Astrocyte (in vitro differentiated cells and primary cell): Measurements from ENCODE around the gene RPS6KB2. TPM values are rescaled to one million over a fixed set of nuclear protein-coding genes. Genes with fewer than 3 reads are reported as not detected.

Experiments
- DNase-seq: peaks from one replicate; pipeline ENCODE4 v3.0.0-alpha.2; 2010; ENCODE audit warnings: low read depth
- FAIRE-seq: peaks from 2 replicates; lab custom pipeline; 2011; peaks lifted over from hg19 to GRCh38; lab: Jason Lieb, UNC
- H2AFZ ChIP-seq: 2 replicates; pipeline ENCODE4 v1.6.0; 2012; ENCODE audit warnings: low read depth, low read length, inconsistent platforms
- H3K27ac ChIP-seq: 2 replicates; pipeline ENCODE4 v1.5.1; 2011; ENCODE audit warnings: low read depth, low read length, inconsistent platforms
- H3K27me3 ChIP-seq: 2 replicates; pipeline ENCODE4 v1.6.0; 2011; ENCODE audit warnings: low read length, inconsistent platforms; ENCODE audit not compliant: insufficient read depth
- H3K36me3 ChIP-seq: 2 replicates; pipeline ENCODE4 v1.5.1; 2011; ENCODE audit warnings: low read length, inconsistent platforms; ENCODE audit not compliant: insufficient read depth
- H3K4me1 ChIP-seq: 2 replicates; pipeline ENCODE4 v1.5.1; 2011; ENCODE audit warnings: low read length, inconsistent platforms; ENCODE audit not compliant: insufficient read depth
- H3K4me2 ChIP-seq: 2 replicates; pipeline ENCODE4 v1.6.0; 2012; ENCODE audit warnings: low read length, inconsistent platforms
- H3K4me3 ChIP-seq: 2 replicates; pipeline ENCODE4 v1.5.1; 2011; ENCODE audit warnings: low read depth, mild to moderate bottlenecking, low read length, inconsistent platforms; ENCODE audit not compliant: insufficient read depth
- H3K79me2 ChIP-seq: 2 replicates; pipeline ENCODE4 v1.6.0; 2012; ENCODE audit warnings: mild to moderate bottlenecking, low read length, inconsistent platforms; ENCODE audit not compliant: insufficient read depth
- H3K9ac ChIP-seq: 2 replicates; pipeline ENCODE4 v1.6.0; 2012; ENCODE audit warnings: mild to moderate bottlenecking, low read length, inconsistent platforms
- H3K9me3 ChIP-seq: 2 replicates; pipeline ENCODE4 v1.5.1; 2012; ENCODE audit warnings: low read depth, mild to moderate bottlenecking, low read length, inconsistent platforms; ENCODE audit not compliant: insufficient read depth
- H4K20me1 ChIP-seq: 2 replicates; pipeline ENCODE4 v1.6.0; 2012; ENCODE audit warnings: low read length, inconsistent platforms; ENCODE audit not compliant: insufficient read depth
- H3K27ac Mint-ChIP-seq: one replicate; pipeline ENCODE4 v1.8.0; 2021; ENCODE audit warnings: mild to moderate bottlenecking, mixed read lengths; ENCODE audit not compliant: unreplicated experiment
- H3K27me3 Mint-ChIP-seq: one replicate; pipeline ENCODE4 v1.8.0; 2021; ENCODE audit warnings: low read depth, mixed read lengths; ENCODE audit not compliant: unreplicated experiment
- H3K36me3 Mint-ChIP-seq: one replicate; pipeline ENCODE4 v1.8.0; 2021; ENCODE audit warnings: low read depth, mixed read lengths; ENCODE audit not compliant: unreplicated experiment
- H3K4me1 Mint-ChIP-seq: one replicate; pipeline ENCODE4 v1.8.0; 2021; ENCODE audit warnings: low read depth, mixed read lengths; ENCODE audit not compliant: unreplicated experiment
- H3K4me3 Mint-ChIP-seq: one replicate; pipeline ENCODE4 v1.8.0; 2021; ENCODE audit warnings: mild to moderate bottlenecking, moderate library complexity, mixed read lengths; ENCODE audit not compliant: unreplicated experiment
- H3K9me3 Mint-ChIP-seq: one replicate; pipeline ENCODE4 v1.8.0; 2021; ENCODE audit warnings: mild to moderate bottlenecking, mixed read lengths; ENCODE audit not compliant: unreplicated experiment
- CTCF ChIP-seq: IDR thresholded peaks from 2 replicates; pipeline ENCODE4 v1.5.1; 2011; ENCODE audit warnings: low read depth, mild to moderate bottlenecking, inconsistent platforms, low read length, moderate library complexity; ENCODE audit not compliant: insufficient read depth
- EZH2 ChIP-seq: IDR thresholded peaks from 2 replicates; pipeline ENCODE4 v1.6.1; 2012; ENCODE audit warnings: mild to moderate bottlenecking, low read length, inconsistent platforms; ENCODE audit not compliant: insufficient read depth
- total RNA-seq: library from RNA; stranded (reverse); gene quantifications from 2 replicates; pipeline ENCODE4 v1.2.1, GENCODE V29; 2021

Gene RPS6KB2
- total RNA-seq, 1 donor from 2014 or later, result 52.9 TPM

DNA sequence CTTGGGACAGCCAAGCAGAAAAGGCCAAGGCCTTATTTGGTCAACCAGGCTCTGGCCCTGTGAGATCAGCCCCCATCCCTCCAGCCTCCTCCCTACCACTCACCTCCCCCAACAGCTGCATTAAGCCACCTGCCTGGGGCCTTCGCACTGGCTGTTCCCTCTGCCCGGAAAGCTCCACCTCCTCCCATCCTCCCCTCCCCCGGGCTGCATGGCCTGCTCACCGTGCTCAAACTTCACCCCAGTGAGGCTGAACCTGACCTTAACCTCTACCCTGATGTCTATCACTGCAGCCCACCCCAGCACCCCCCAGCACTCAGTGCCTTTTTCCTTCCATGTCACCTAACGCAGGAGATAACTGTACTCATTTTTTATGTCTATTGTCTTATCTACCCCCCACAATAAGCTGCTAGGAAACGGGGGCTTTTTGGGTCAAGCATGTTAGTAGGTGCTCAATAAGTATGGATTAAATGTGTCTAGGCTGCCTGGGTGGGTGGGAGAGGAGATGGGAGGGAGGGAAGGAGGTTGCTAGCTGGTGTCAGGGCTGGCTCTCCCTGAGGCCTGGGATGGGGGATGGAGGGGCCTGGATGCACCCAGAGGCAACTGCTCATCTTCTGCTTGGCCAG lies 8.3 kb downstream of the RPS6KB2 start:
- Histone ChIP-seq H2AFZ (no peak overlapping the region), H3K9me3 (no peaks in the 10 kb centered on the region), H3K4me1 (peaks cover 13% of the 10 kb centered on the region), H3K27ac (no peak overlapping the region), H3K4me3 (no peak overlapping the region), H3K9ac (no peak overlapping the region), H3K27me3 (no peaks in the 10 kb centered on the region), H3K4me2 (peak overlapping the region; percentile 19), H3K79me2 (peaks cover under 1% of the 10 kb centered on the region), H4K20me1 (peaks cover 9% of the 10 kb centered on the region), H3K36me3 (peaks cover 8% of the 10 kb centered on the region)
- peaks cover 7% of the 10 kb centered on the region for H3K4me1 Mint-ChIP-seq
- no peak for FAIRE-seq
- peak overlapping the region; percentile 55 for H3K27ac Mint-ChIP-seq
- H3K9me3 Mint-ChIP-seq, result no peaks in the 10 kb centered on the region
- no peaks in the 10 kb centered on the region for H3K27me3 Mint-ChIP-seq
- peak overlapping the region; percentile 62 for H3K4me3 Mint-ChIP-seq
- no peak for TF ChIP-seq EZH2
- TF ChIP-seq CTCF, result no peak
- no peak for DNase-seq
- H3K36me3 Mint-ChIP-seq, result peaks cover 9% of the 10 kb centered on the region

- Mint-ChIP-seq H3K27me3 (no peaks in the 10 kb centered on the region), H3K36me3 (peaks cover 5% of the 10 kb centered on the region), H3K4me3 (peak within 1 kb of the TSS; percentile 62), H3K4me1 (peaks cover 9% of the 10 kb centered on the region), H3K9me3 (no peaks in the 10 kb centered on the region), H3K27ac (peak within 1 kb of the TSS; percentile 55)
- H3K9ac ChIP-seq, result no peak within 1 kb of the TSS
- peaks cover 14% of the 10 kb centered on the region for H3K4me1 ChIP-seq
- H3K27me3 ChIP-seq, result no peaks in the 10 kb centered on the region
- peaks cover 6% of the 10 kb centered on the region for H3K36me3 ChIP-seq
- TF ChIP-seq CTCF (no peak), EZH2 (no peak)
- no peak within 1 kb of the TSS for H3K4me3 ChIP-seq
- H2AFZ ChIP-seq, result no peak within 1 kb of the TSS
- no peak for DNase-seq
- no peaks in the 10 kb centered on the region for H3K9me3 ChIP-seq
- peak within 1 kb of the TSS; percentile 19 for H3K4me2 ChIP-seq
- H4K20me1 ChIP-seq, result peaks cover 13% of the 10 kb centered on the region
- no peak within 1 kb of the TSS for H3K27ac ChIP-seq
- no peak for FAIRE-seq
- H3K79me2 ChIP-seq, result peaks cover 7% of the 10 kb centered on the region
Observed at GRCh38 chr11:67437082-67437808, 9.0 kb downstream of the RPS6KB2 start, which contains the start of gene PTPRCAP. TSS of gene PTPRCAP (minus strand) at chr11:67437682. CDS start at chr11:67437619, 63 bp downstream.

DNA sequence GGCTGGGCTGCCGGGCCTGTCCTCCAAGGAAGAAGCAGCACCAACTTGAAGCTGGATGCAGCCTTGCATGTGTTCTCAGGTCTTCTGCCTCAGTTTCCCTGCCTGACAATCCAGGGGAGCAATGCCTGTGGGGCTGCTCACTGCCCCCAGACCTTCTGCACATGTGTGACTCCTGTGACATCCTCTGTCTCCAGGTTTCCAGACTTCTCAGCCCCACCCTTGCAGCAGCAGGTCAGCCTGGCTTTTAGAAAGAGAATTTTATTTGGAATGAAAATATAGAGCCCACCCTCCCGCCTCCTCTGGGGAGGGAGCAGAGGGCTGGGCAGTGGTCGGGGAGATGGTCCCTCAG lies 9.5 kb downstream of the RPS6KB2 start:
- H3K36me3 Mint-ChIP-seq, result peaks cover 1% of the 10 kb centered on the region
- no peak overlapping the region for H3K27ac Mint-ChIP-seq
- Histone ChIP-seq H4K20me1 (peaks cover 19% of the 10 kb centered on the region), H3K27ac (no peak overlapping the region), H3K4me3 (no peak overlapping the region), H3K27me3 (no peaks in the 10 kb centered on the region), H3K4me2 (no peak overlapping the region), H3K9me3 (no peaks in the 10 kb centered on the region), H3K9ac (no peak overlapping the region), H2AFZ (no peak overlapping the region), H3K4me1 (peaks cover 20% of the 10 kb centered on the region), H3K36me3 (peaks cover 2% of the 10 kb centered on the region), H3K79me2 (peaks cover 12% of the 10 kb centered on the region)
- FAIRE-seq (no peak), DNase-seq (no peak)
- peaks cover 11% of the 10 kb centered on the region for H3K4me1 Mint-ChIP-seq
- H3K9me3 Mint-ChIP-seq, result no peaks in the 10 kb centered on the region
- H3K27me3 Mint-ChIP-seq, result no peaks in the 10 kb centered on the region
- TF ChIP-seq CTCF (no peak), EZH2 (no peak)
- no peak overlapping the region for H3K4me3 Mint-ChIP-seq
